Testis (tissue), 3 donors: ENCODE measurements around the gene VPS36. TPM values are rescaled to one million over a fixed set of nuclear protein-coding genes. Genes with fewer than 3 reads are reported as not detected.
A peak's percentile ranks its signal among the peaks of the same experiment; 100 is the strongest.

ENCODE experiments used
- DNase-seq: peaks from one replicate; pipeline ENCODE4 v3.0.0-alpha.2; 2019
- H3K27ac ChIP-seq, 2 donors: fragments of 200-600 bp; sonication (generic); one replicate each; pipeline ENCODE4 v1.5.1; 2019
- H3K27me3 ChIP-seq: fragments of 200-600 bp; sonication (generic); one replicate; pipeline ENCODE4 v1.5.1; 2019
- H3K36me3 ChIP-seq: fragments of 200-600 bp; sonication (generic); one replicate; pipeline ENCODE4 v1.5.1; 2017; ENCODE audit warnings: low read depth; ENCODE audit errors: missing control alignments
- H3K4me1 ChIP-seq: fragments of 200-600 bp; sonication (generic); one replicate; pipeline ENCODE4 v1.5.1; 2019
- H3K4me3 ChIP-seq, 2 donors: fragments of 200-600 bp; sonication (generic); one replicate each; pipeline ENCODE4 v1.5.1; 2017 to 2019
- H3K9me3 ChIP-seq: fragments of 200-600 bp; sonication (generic); one replicate; pipeline ENCODE4 v1.5.1; 2017
- CTCF ChIP-seq, 3 experiments: fragments of 450-650 bp in 2 of 3; fragments of 200-600 bp in 1 of 3; sonication (generic) in 1 of 3; IDR thresholded peaks; one replicate each; pipeline ENCODE4 v1.5.1; 2016 to 2019; ENCODE audit warnings: antibody characterized with exemption in 3 of 3, mild to moderate bottlenecking in 2 of 3, moderate library complexity in 1 of 3
- POLR2A ChIP-seq: fragments of 450-650 bp; IDR thresholded peaks from one replicate; pipeline ENCODE4 v1.6.1; 2017; ENCODE audit warnings: antibody characterized with exemption, mild to moderate bottlenecking, moderate library complexity
- WGBS, 2 donors: methylation state at CpG; one replicate each; pipeline ENCODE4 v1.1.5; 2018; 5-methylcytosine and 5-hydroxymethylcytosine counted together
- intact Hi-C: fragments of 100-400 bp; cut with DNase I; formaldehyde crosslinking; loops from one replicate; pipeline ENCODE4 v1.15.1; 2023; ENCODE audit warnings: low total_unique reads
- polyA plus RNA-seq: library from polyadenylated mRNA; stranded (reverse); fragments of 350-450 nt; fragmentation: Illumina TruSeq; extraction: RNeasy Lipid Tissue Mini Kit (QIAGEN cat#74804); gene quantifications from one replicate; pipeline ENCODE4 v1.2.3, GENCODE V29; 2014; ENCODE audit warnings: low read depth, low replicate concordance; ENCODE audit not compliant: insufficient read depth
- total RNA-seq, 2 donors: library from RNA; depleted of rRNA; stranded (reverse); fragments of >200 nt; gene quantifications; one replicate each; pipeline ENCODE4 v1.2.3, GENCODE V29; 2016

The VPS36 gene
- total and polyA plus RNA-seq, 3 donors from 2014 or later = 9.4 to 25.6 (median 24.6) TPM

GRCh38 chr13:52454820-52455676 lies 4.6 kb upstream of the VPS36 start, which contains the start of gene CKAP2:
Gene CKAP2, plus strand, starts transcription at chr13:52455478. Its CDS starts 79 bp downstream, at chr13:52455557.
- peak; percentile 98 for DNase-seq
- intact Hi-C loops = loop anchor here (10.0 kb wide), 1 partner anchor 110 kb away; no protein-coding TSS in a partner anchor
- peak; percentile 38 for TF ChIP-seq POLR2A
- TF ChIP-seq CTCF (IDR thresholded peaks at IDR 0.05) = no peak
- WGBS, 2 donors = 0 to 1% methylated on average over 25 to 46 of the region's 56 CpGs
- no peaks in the 10 kb centered on the region for H3K27me3 ChIP-seq
- no peaks in the 10 kb centered on the region for H3K9me3 ChIP-seq
- no peaks in the 10 kb centered on the region for H3K4me1 ChIP-seq
- H3K27ac ChIP-seq = peak within 1 kb of the TSS; percentile 68 to 93
- H3K4me3 ChIP-seq = peak within 1 kb of the TSS; percentile 68 to 76
- no peaks in the 10 kb centered on the region for H3K36me3 ChIP-seq

GRCh38 chr13:52454459-52454819 lies 4.0 kb upstream of the VPS36 start:
- WGBS, 2 donors = 2 to 3% methylated on average over 6 to 8 of the region's 8 CpGs
- DNase-seq = no peak
- intact Hi-C loops = loop anchor here (10.0 kb wide), 1 partner anchor 110 kb away; no protein-coding TSS in a partner anchor
- Histone ChIP-seq H3K27me3 (no peaks in the 10 kb centered on the region), H3K27ac (peak overlapping the region; percentile 68 to 93), H3K36me3 (no peaks in the 10 kb centered on the region), H3K4me1 (no peaks in the 10 kb centered on the region), H3K4me3 (peak overlapping the region; percentile 68 to 76), H3K9me3 (no peaks in the 10 kb centered on the region)
- TF ChIP-seq POLR2A (no peak), CTCF (IDR thresholded peaks at IDR 0.05) (no peak)

GRCh38 chr13:52452470-52452869 lies 2.0 kb upstream of the VPS36 start:
- Histone ChIP-seq H3K9me3 (no peaks in the 10 kb centered on the region), H3K36me3 (no peaks in the 10 kb centered on the region), H3K4me1 (peaks cover 5% of the 10 kb centered on the region), H3K27ac (no peak overlapping the region), H3K4me3 (no peak overlapping the region), H3K27me3 (no peaks in the 10 kb centered on the region)
- 67 to 81% methylated on average over 2 of the region's 2 CpGs for WGBS, 2 donors
- no peak for DNase-seq
- intact Hi-C loops = loop anchor here (10.0 kb wide), 1 partner anchor 108 kb away; no protein-coding TSS in a partner anchor
- TF ChIP-seq POLR2A (no peak), CTCF (IDR thresholded peaks at IDR 0.05) (no peak)

- no peak overlapping the region for H3K27ac ChIP-seq
- WGBS, 2 donors = 57 to 67% methylated on average over 24 of the region's 24 CpGs
- TF ChIP-seq POLR2A (no peak), CTCF (IDR thresholded peaks at IDR 0.05) (no peak)
- H3K36me3 ChIP-seq = no peaks in the 10 kb centered on the region
- intact Hi-C loops = loop anchor here (10.0 kb wide), 1 partner anchor 106 kb away; no protein-coding TSS in a partner anchor
- H3K27me3 ChIP-seq = no peaks in the 10 kb centered on the region
- peaks cover 5% of the 10 kb centered on the region for H3K4me1 ChIP-seq
- H3K9me3 ChIP-seq = no peaks in the 10 kb centered on the region
- no peak for DNase-seq
- H3K4me3 ChIP-seq = peak overlapping the region; percentile 21 to 93
These were observed 836 bp upstream of the VPS36 start for GRCh38 chr13:52451135-52451804.
